NCI-H2227 (cell line): Measurements from ENCODE around the gene CNNM3.

Experiments
- DNase-seq: peaks from one replicate; lab custom pipeline; 2025; ENCODE audit not compliant: unreplicated experiment; lab: John Stamatoyannopoulos, UW

Gene CNNM3

DNA sequence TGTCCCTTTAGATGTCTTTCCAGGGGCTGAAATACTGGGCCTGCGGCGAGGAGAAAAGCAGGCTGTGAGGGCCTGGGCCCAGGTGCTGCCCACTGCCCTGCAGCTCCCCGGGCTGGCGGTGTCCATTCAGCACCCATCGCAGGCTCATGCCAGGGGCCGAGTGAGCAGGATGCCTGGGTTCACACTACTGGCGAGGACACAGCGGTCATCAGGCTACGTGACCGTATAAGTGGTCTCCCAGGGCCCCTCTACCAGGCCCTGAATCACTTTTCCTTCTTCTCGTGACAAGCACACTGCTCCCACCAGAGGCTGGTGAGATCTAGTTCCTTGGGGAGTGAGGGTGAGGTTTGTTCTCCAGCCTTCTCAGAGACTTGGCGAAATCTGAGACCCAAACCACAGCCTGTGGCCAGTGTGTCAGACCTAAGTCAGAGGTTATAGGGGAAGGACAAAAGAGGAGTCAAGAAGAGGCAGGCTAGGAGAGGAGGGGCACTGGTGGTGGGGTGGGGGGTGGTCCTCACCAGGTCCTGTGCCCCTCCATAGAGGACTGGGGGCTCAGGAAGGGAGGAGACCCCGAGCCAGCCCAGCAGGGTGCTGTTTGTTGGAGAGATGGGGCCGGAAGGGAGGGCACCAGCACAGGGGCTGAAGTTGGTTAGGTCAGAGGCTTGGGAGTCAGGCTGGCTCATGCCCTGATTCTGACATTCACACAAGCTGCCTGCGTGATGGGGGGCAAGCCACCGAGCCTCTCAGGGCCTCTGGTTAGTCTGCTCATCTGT, 60.4 kb downstream of the CNNM3 start:
- DNase-seq, result no peak

DNA sequence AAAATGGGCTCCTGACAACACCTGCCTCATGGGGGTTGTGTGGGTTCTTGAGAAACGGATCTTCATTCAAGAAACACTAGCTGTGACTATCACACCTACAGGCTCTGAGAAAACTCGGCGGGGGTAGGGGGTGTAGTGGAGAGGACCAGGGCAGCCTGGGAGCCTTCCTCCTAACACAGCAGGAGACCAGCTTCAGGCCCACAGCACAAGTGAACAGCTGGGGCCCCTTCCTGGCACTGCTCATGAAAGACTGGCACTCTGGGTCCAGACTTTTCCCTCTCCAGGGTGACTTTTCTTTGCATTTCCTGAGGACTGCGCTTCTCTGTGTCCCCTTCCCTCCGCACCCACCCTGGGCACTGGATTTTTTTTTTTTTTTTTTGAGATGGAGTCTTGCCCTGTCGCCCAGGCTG, 61.0 kb downstream of the CNNM3 start:
- DNase-seq, result no peak

DNA sequence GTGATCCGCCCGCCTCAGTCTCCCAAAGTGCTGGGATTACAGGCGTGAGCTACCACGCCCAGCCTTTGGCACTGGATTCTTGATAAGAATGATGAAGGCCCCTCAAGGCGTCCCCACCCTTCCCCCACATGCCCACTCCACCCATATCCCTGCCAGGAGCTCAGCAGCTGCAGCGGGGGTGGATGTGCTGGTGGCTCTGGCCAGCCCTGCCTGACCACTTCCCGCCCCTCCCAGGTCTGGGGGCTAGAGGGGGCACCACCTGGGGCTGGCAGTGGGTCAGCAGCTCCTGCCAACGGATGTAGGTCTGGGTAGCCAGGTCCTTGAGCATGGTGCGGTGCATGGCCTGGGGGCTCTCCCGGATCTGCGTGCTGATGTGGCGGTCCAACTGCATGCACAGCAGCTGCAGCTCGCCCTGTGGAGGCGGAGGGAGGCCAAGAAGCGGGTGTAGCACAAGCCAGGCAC, 61.6 kb downstream of the CNNM3 start:
- DNase-seq, result no peak

DNA sequence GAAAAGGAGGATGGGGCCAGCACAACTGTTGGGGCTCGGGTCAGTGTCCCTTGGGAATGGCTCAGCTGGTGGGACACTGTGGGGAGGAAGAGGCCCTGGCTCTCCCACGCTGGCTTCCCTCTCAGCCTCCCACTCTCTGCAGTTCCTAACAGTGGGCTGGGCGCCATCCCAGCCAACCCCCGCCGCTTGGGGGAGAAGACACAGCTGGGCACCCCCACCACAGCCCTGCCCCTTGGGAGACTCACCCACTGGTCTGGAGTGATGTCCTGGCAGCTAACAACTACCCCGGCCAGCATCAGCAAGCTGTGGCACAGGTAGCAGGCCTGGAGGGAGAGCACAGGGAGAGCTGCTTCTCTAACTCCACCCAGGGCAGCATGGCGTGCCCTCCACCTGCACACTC, 62.1 kb downstream of the CNNM3 start:
- DNase-seq, result no peak

DNA sequence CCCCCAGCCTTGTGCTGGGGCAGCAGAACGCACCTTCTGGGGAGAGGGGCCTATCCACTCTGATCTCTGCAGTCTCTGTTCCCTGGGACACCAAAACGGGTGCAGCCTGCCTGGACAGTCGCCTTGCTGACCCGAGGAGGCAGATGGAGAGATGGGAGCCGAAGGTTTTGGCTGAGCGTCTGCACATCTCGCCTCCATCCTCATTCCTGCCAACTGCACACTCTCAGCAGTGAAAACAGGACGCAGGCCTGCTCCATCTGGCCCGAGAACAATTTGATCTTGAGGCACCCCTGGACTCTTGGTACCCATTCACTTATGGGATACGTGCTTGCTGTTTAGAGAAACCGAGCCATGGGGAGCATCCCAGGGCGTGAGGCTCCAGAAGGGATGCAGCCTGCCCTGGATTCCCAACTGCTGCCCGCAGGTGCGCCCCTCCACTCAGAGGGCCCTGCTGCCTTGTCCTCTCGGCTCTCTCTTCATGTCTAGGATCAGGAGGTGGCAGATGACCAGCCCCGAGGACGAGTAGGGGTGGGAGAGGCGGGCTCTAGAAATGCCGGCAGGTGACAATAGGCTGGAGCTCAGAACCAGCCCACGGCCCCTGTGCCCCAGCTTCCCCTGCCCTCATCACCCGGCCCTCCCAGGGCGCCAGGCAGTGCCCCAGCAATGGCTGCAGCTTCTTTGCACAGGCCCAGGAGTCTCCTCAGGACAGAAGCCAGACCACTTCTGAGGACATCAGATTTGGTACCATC, 62.9 kb downstream of the CNNM3 start:
- no peak for DNase-seq

DNA sequence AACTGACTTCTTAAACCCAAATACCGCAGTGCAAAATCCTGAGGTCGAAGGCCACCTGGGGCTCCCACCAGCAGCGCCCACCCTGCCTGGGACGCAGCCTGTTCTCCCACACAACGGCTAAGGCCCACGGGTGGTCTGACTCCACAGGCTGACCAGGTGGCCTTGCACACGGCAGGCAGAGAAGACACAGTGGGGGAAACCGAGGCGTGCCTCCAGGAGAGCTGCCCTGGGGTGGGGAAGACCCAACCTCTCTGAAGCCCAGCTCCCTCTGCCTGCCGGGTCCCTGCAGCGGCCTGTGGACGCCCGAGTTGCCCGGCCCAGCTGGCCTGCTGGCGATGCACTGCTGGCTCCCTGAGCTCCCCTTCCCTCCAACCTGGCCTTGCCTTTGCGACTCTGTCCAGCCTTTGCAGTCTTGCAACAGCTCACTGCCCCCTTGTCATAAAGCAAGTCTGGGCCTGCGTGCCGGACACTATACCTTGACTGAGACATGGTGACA, 63.5 kb downstream of the CNNM3 start:
- DNase-seq, result no peak

DNA sequence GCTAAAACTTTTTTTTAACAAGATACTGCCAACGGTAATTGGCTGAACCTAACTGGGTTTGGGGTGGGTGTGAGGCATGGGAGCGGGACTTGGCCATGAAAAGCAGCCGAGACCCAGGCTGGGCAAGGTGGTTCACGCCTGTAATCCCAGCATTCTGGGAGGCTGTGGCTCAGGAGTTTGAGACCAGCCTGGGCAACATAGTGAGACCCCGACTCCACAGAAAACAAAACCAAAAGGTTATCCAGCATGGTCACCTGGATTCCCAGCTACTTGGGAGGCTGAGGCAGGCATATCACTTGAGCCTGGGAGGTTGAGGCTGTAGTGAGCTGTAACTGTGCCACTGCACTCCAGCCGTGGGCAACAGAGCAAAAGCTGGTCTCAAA, 64.8 kb downstream of the CNNM3 start:
- DNase-seq, result no peak

DNA sequence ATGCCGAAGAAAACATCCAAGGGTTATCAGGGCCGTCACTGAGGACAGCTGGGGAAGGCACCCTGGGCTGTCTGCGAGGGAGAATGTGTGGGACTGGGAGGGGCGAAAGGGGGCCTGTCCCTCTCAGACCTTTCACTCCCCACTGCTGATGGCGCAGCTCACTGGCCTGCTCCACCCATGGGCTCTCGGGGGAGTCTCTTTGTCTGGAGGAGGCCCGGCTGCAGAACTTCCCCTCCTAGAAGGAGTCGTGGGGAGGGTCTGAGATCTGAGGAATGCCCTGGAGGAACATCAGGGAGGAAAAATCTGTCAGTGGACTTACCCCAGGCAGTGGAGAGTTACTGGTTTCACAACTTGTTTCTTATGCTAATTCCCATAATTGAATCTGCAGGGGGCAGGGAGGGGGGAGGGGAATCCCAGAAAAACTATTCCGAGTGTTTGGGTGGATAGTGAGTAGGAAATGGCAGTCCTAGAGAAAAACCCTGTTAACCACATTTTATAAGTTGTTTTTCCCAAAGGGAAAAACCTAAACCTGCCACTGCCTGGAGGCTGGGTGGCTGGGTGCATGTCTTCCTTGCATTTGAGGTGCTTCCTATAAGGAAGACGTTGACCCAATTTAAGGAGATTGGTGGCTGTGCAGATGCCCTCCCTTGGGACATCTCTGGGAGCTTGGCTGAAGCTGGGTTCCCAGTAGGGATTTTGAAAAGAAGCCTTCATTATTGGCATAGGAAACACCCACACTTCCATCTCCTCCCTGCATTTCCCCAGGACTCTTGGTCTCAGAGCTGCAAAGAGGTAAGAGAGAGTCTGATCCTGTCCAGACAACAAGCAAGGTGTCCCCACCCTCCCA, 65.5 kb downstream of the CNNM3 start:
- no peak for DNase-seq

DNA sequence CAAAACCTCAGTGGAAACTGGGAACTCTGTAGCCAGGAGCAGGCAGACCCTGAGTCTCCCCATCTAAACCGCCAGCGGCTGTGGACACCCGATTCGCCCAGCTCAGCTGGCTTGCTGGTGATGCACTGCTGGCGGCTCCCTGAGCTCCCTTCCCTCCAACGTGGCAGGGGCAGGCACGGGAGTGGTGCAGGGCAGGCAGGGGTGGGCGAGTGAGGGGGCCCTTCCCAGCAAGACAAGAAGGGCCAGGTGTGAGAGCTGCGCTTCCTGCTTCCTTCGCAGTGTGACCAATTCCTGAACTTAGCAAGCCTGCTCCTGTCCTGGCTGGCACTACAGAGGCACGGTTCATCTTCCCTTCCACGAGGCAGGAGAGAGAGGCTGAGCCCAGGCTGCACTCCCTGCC, 66.2 kb downstream of the CNNM3 start:
- no peak for DNase-seq

DNA sequence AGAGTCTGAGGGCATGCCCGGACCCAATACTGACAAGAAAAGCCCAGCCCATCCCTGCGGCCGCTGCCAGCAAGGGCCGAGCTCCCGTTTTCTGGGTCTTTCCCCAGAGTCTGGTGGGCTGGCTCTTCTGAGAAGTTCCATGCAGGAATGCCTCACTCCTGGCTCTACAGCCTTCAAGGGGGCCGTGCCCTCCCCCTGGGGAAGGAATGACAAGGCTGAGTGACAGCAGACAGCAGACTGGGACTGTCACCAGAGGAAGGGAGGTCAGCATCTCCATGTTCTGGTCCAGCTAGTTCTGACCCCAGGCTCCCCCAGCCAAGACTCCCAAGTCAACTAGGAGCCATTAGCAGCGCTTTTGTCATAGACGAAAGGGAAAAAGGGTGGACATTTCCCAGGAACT, 66.8 kb downstream of the CNNM3 start:
- no peak for DNase-seq

DNA sequence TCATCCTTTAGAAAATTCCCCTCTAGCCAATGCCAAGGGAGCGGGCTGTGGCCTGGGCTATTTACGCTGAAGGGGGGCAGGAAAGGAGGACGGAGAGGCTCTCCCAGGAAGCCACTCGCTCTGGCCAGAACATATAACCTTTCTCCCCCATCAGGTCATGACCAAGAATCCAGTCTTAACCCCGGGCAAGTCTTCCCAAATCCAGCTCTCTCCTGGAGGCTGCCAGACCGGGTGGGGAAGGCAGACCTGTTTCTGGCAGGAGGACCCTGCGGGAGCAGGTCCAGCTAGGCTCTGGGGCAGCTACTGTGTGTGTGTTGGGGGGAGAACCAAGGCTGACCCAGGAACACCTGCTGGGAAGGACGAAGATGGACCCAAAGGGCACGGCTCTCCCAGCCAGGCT, 67.2 kb downstream of the CNNM3 start:
- DNase-seq, result no peak
